ENCODE results near the gene ARGFX. TPM values are rescaled to one million over a fixed set of nuclear protein-coding genes. Genes with fewer than 3 reads are reported as not detected.

The ARGFX gene
- total and polyA plus RNA-seq, 2 of the 13 experiments (the other 11 are each of a cell fraction or from before 2014, with no cell fraction given), result not detected

DNA sequence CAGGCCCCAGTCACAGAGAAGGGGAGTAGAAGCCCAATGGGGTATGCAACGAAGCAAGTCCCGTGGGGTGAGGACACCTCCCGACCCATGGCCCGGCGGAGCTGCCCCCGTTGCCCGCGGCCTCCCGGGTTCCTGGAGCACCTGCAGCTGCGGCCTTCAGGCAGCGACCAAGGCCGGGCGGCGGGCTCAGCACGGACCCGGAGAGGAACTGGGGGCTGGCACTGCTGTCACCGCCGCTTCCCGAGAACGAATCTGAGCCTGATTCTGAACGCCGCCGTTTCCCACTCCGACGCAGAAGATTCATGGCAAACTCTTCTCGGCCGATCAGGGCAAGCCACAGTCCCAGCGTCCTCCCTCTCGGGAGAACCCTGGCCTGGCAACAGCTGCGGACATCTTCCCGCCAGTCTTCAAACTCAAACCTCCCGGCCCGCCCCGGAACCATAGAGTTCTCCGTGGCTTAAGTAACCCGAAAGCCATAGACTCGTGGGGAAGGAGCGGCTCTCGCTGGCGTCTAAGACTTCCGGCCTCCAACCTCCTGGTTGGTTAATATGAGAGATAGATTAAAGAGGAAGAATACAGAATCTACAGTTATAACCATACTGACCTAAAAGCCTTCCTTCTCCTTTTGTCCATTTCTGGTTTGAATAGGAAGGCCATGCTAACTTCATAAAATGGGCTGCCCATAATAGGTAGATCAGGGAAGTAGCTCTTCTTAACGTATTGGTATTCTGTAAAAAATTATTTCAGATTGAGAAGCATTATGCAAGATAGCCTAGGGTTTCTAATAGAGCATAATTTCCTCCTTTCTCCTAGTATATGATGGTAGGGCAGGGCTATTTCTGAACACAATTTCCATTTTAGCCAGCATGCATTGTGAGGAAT is 21.9 kb upstream of the ARGFX start, which contains the start of gene POLQ (continued):
- TF ChIP-seq, protein P1, sequence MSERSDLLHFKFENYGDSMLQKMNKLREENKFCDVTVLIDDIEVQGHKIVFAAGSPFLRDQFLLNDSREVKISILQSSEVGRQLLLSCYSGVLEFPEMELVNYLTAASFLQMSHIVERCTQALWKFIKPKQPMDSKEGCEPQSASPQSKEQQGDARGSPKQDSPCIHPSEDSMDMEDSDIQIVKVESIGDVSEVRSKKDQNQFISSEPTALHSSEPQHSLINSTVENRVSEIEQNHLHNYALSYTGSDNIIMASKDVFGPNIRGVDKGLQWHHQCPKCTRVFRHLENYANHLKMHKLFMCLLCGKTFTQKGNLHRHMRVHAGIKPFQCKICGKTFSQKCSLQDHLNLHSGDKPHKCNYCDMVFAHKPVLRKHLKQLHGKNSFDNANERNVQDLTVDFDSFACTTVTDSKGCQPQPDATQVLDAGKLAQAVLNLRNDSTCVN (CRISPR knock-in tag; IDR thresholded peaks at IDR 0.05; ENCODE audit: borderline replicate concordance), result no peak
- TF ChIP-seq, protein P2, sequence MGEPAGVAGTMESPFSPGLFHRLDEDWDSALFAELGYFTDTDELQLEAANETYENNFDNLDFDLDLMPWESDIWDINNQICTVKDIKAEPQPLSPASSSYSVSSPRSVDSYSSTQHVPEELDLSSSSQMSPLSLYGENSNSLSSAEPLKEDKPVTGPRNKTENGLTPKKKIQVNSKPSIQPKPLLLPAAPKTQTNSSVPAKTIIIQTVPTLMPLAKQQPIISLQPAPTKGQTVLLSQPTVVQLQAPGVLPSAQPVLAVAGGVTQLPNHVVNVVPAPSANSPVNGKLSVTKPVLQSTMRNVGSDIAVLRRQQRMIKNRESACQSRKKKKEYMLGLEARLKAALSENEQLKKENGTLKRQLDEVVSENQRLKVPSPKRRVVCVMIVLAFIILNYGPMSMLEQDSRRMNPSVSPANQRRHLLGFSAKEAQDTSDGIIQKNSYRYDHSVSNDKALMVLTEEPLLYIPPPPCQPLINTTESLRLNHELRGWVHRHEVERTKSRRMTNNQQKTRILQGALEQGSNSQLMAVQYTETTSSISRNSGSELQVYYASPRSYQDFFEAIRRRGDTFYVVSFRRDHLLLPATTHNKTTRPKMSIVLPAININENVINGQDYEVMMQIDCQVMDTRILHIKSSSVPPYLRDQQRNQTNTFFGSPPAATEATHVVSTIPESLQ (CRISPR knock-in tag; conservative IDR thresholded peaks at IDR 0.05), result no peak
- TF ChIP-seq BCL6 (CRISPR knock-in tag; IDR thresholded peaks at IDR 0.05) (0 out of 2 replicates have a peak, but pooled peaks have one; percentile 6), CAMTA2 (CRISPR knock-in tag; IDR thresholded peaks at IDR 0.05; ENCODE audit: borderline replicate concordance) (no peak), ZNF567 (CRISPR knock-in tag; IDR thresholded peaks at IDR 0.05; ENCODE audit: borderline replicate concordance) (no peak), PCBP1 (IDR thresholded peaks at IDR 0.05; ENCODE audit: borderline replicate concordance, low read depth, low read length) (no peak), BRD4 (CRISPR knock-in tag; IDR thresholded peaks at IDR 0.05) (no peak; the same call in 1 of the 2 replicates), MIER3 (CRISPR knock-in tag; IDR thresholded peaks at IDR 0.05; ENCODE audit: borderline replicate concordance) (no peak)
- TF ChIP-seq, protein P3, sequence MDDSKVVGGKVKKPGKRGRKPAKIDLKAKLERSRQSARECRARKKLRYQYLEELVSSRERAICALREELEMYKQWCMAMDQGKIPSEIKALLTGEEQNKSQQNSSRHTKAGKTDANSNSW (CRISPR knock-in tag; IDR thresholded peaks at IDR 0.05; ENCODE audit: borderline replicate concordance), result no peak
- TF ChIP-seq, protein P4, sequence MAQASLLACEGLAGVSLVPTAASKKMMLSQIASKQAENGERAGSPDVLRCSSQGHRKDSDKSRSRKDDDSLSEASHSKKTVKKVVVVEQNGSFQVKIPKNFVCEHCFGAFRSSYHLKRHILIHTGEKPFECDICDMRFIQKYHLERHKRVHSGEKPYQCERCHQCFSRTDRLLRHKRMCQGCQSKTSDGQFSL (CRISPR knock-in tag; IDR thresholded peaks at IDR 0.05), result no peak
- TF ChIP-seq, protein P5, sequence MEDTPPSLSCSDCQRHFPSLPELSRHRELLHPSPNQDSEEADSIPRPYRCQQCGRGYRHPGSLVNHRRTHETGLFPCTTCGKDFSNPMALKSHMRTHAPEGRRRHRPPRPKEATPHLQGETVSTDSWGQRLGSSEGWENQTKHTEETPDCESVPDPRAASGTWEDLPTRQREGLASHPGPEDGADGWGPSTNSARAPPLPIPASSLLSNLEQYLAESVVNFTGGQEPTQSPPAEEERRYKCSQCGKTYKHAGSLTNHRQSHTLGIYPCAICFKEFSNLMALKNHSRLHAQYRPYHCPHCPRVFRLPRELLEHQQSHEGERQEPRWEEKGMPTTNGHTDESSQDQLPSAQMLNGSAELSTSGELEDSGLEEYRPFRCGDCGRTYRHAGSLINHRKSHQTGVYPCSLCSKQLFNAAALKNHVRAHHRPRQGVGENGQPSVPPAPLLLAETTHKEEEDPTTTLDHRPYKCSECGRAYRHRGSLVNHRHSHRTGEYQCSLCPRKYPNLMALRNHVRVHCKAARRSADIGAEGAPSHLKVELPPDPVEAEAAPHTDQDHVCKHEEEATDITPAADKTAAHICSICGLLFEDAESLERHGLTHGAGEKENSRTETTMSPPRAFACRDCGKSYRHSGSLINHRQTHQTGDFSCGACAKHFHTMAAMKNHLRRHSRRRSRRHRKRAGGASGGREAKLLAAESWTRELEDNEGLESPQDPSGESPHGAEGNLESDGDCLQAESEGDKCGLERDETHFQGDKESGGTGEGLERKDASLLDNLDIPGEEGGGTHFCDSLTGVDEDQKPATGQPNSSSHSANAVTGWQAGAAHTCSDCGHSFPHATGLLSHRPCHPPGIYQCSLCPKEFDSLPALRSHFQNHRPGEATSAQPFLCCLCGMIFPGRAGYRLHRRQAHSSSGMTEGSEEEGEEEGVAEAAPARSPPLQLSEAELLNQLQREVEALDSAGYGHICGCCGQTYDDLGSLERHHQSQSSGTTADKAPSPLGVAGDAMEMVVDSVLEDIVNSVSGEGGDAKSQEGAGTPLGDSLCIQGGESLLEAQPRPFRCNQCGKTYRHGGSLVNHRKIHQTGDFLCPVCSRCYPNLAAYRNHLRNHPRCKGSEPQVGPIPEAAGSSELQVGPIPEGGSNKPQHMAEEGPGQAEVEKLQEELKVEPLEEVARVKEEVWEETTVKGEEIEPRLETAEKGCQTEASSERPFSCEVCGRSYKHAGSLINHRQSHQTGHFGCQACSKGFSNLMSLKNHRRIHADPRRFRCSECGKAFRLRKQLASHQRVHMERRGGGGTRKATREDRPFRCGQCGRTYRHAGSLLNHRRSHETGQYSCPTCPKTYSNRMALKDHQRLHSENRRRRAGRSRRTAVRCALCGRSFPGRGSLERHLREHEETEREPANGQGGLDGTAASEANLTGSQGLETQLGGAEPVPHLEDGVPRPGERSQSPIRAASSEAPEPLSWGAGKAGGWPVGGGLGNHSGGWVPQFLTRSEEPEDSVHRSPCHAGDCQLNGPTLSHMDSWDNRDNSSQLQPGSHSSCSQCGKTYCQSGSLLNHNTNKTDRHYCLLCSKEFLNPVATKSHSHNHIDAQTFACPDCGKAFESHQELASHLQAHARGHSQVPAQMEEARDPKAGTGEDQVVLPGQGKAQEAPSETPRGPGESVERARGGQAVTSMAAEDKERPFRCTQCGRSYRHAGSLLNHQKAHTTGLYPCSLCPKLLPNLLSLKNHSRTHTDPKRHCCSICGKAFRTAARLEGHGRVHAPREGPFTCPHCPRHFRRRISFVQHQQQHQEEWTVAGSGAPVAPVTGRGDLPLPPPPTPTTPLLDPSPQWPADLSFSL (CRISPR knock-in tag; IDR thresholded peaks at IDR 0.05), result no peak
- TF ChIP-seq, protein P6, sequence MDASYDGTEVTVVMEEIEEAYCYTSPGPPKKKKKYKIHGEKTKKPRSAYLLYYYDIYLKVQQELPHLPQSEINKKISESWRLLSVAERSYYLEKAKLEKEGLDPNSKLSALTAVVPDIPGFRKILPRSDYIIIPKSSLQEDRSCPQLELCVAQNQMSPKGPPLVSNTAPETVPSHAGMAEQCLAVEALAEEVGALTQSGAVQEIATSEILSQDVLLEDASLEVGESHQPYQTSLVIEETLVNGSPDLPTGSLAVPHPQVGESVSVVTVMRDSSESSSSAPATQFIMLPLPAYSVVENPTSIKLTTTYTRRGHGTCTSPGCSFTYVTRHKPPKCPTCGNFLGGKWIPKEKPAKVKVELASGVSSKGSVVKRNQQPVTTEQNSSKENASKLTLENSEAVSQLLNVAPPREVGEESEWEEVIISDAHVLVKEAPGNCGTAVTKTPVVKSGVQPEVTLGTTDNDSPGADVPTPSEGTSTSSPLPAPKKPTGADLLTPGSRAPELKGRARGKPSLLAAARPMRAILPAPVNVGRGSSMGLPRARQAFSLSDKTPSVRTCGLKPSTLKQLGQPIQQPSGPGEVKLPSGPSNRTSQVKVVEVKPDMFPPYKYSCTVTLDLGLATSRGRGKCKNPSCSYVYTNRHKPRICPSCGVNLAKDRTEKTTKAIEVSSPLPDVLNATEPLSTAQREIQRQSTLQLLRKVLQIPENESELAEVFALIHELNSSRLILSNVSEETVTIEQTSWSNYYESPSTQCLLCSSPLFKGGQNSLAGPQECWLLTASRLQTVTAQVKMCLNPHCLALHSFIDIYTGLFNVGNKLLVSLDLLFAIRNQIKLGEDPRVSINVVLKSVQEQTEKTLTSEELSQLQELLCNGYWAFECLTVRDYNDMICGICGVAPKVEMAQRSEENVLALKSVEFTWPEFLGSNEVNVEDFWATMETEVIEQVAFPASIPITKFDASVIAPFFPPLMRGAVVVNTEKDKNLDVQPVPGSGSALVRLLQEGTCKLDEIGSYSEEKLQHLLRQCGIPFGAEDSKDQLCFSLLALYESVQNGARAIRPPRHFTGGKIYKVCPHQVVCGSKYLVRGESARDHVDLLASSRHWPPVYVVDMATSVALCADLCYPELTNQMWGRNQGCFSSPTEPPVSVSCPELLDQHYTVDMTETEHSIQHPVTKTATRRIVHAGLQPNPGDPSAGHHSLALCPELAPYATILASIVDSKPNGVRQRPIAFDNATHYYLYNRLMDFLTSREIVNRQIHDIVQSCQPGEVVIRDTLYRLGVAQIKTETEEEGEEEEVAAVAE (CRISPR knock-in tag; IDR thresholded peaks at IDR 0.05; ENCODE audit: borderline replicate concordance), result no peak; the same call in 1 of the 2 replicates

Measured in HepG2 (cell line).